Measurements from ENCODE around the gene BIRC2. TPM values are rescaled to one million over a fixed set of nuclear protein-coding genes. Genes with fewer than 3 reads are reported as not detected.

BIRC2 gene
- total RNA-seq, 1 donor from 2014 or later, result 30.6 TPM

GRCh38 chr11:102399189-102399588 is 52.2 kb downstream of the BIRC2 start:
- no peak overlapping the region for H3K4me3 Mint-ChIP-seq
- no peaks in the 10 kb centered on the region for H3K27me3 Mint-ChIP-seq (ENCODE audit: insufficient read depth)
- H3K36me3 Mint-ChIP-seq (ENCODE audit: low read depth), result peaks cover 42% of the 10 kb centered on the region
- H3K27ac Mint-ChIP-seq, result no peak overlapping the region
- DNase-seq (ENCODE audit: low spot score), result no peak
- intact Hi-C loops (cut with micrococcal nuclease), result no loop called here
- H3K4me1 Mint-ChIP-seq (ENCODE audit: low read depth), result peaks cover 48% of the 10 kb centered on the region
- no peaks in the 10 kb centered on the region for H3K9me3 Mint-ChIP-seq

GRCh38 chr11:102400603-102401002 is 53.6 kb downstream of the BIRC2 start:
- Mint-ChIP-seq H3K27me3 (ENCODE audit: insufficient read depth) (no peaks in the 10 kb centered on the region), H3K4me1 (ENCODE audit: low read depth) (peaks cover 53% of the 10 kb centered on the region), H3K4me3 (no peak overlapping the region), H3K36me3 (ENCODE audit: low read depth) (peaks cover 42% of the 10 kb centered on the region), H3K9me3 (no peaks in the 10 kb centered on the region), H3K27ac (no peak overlapping the region)
- intact Hi-C loops (cut with micrococcal nuclease), result no loop called here
- DNase-seq (ENCODE audit: low spot score), result no peak

GRCh38 chr11:102401905-102402304 is 54.9 kb downstream of the BIRC2 start:
- Mint-ChIP-seq H3K27me3 (ENCODE audit: insufficient read depth) (no peaks in the 10 kb centered on the region), H3K9me3 (no peaks in the 10 kb centered on the region), H3K4me3 (no peak overlapping the region), H3K36me3 (ENCODE audit: low read depth) (peaks cover 40% of the 10 kb centered on the region), H3K4me1 (ENCODE audit: low read depth) (peaks cover 51% of the 10 kb centered on the region), H3K27ac (no peak overlapping the region)
- DNase-seq (ENCODE audit: low spot score), result no peak
- intact Hi-C loops (cut with micrococcal nuclease), result no loop called here

- Mint-ChIP-seq H3K4me3 (no peak overlapping the region), H3K4me1 (ENCODE audit: low read depth) (peaks cover 51% of the 10 kb centered on the region), H3K36me3 (ENCODE audit: low read depth) (peaks cover 36% of the 10 kb centered on the region), H3K27ac (peak overlapping the region; percentile 18), H3K27me3 (ENCODE audit: insufficient read depth) (no peaks in the 10 kb centered on the region), H3K9me3 (no peaks in the 10 kb centered on the region)
- intact Hi-C loops (cut with micrococcal nuclease), result no loop called here
- DNase-seq (ENCODE audit: low spot score), result no peak
Observed at GRCh38 chr11:102402548-102402947, 55.5 kb downstream of the BIRC2 start.

- DNase-seq (ENCODE audit: low spot score), result no peak
- Mint-ChIP-seq H3K4me1 (ENCODE audit: low read depth) (peaks cover 59% of the 10 kb centered on the region), H3K27ac (no peak overlapping the region), H3K36me3 (ENCODE audit: low read depth) (peaks cover 31% of the 10 kb centered on the region), H3K4me3 (no peak overlapping the region), H3K27me3 (ENCODE audit: insufficient read depth) (no peaks in the 10 kb centered on the region), H3K9me3 (no peaks in the 10 kb centered on the region)
- intact Hi-C loops (cut with micrococcal nuclease), result no loop called here
Observed at GRCh38 chr11:102405501-102405900, 58.5 kb downstream of the BIRC2 start.

GRCh38 chr11:102406099-102406498 is 59.1 kb downstream of the BIRC2 start:
- H3K27me3 Mint-ChIP-seq (ENCODE audit: insufficient read depth), result no peaks in the 10 kb centered on the region
- H3K4me3 Mint-ChIP-seq, result no peak overlapping the region
- DNase-seq (ENCODE audit: low spot score), result no peak
- intact Hi-C loops (cut with micrococcal nuclease), result no loop called here
- H3K4me1 Mint-ChIP-seq (ENCODE audit: low read depth), result peaks cover 61% of the 10 kb centered on the region
- no peaks in the 10 kb centered on the region for H3K9me3 Mint-ChIP-seq
- no peak overlapping the region for H3K27ac Mint-ChIP-seq
- peaks cover 29% of the 10 kb centered on the region for H3K36me3 Mint-ChIP-seq (ENCODE audit: low read depth)

GRCh38 chr11:102407901-102408300 is 60.9 kb downstream of the BIRC2 start:
- intact Hi-C loops (cut with micrococcal nuclease), result no loop called here
- H3K9me3 Mint-ChIP-seq, result no peaks in the 10 kb centered on the region
- H3K27me3 Mint-ChIP-seq (ENCODE audit: insufficient read depth), result no peaks in the 10 kb centered on the region
- H3K4me1 Mint-ChIP-seq (ENCODE audit: low read depth), result peaks cover 61% of the 10 kb centered on the region
- no peak overlapping the region for H3K4me3 Mint-ChIP-seq
- DNase-seq (ENCODE audit: low spot score), result no peak
- H3K27ac Mint-ChIP-seq, result no peak overlapping the region
- peaks cover 20% of the 10 kb centered on the region for H3K36me3 Mint-ChIP-seq (ENCODE audit: low read depth)

- Mint-ChIP-seq H3K36me3 (ENCODE audit: low read depth) (peaks cover 20% of the 10 kb centered on the region), H3K4me1 (ENCODE audit: low read depth) (peaks cover 60% of the 10 kb centered on the region), H3K27me3 (ENCODE audit: insufficient read depth) (no peaks in the 10 kb centered on the region), H3K4me3 (no peak overlapping the region), H3K9me3 (no peaks in the 10 kb centered on the region), H3K27ac (no peak overlapping the region)
- intact Hi-C loops (cut with micrococcal nuclease), result no loop called here
- no peak for DNase-seq (ENCODE audit: low spot score)
Observed at GRCh38 chr11:102408339-102408738, 61.3 kb downstream of the BIRC2 start.

GRCh38 chr11:102410382-102410784 is 63.4 kb downstream of the BIRC2 start:
- peaks cover 30% of the 10 kb centered on the region for H3K36me3 Mint-ChIP-seq (ENCODE audit: low read depth)
- H3K27ac Mint-ChIP-seq, result no peak overlapping the region
- no peak overlapping the region for H3K4me3 Mint-ChIP-seq
- intact Hi-C loops (cut with micrococcal nuclease), result no loop called here
- DNase-seq (ENCODE audit: low spot score), result no peak
- H3K27me3 Mint-ChIP-seq (ENCODE audit: insufficient read depth), result no peaks in the 10 kb centered on the region
- H3K9me3 Mint-ChIP-seq, result no peaks in the 10 kb centered on the region
- H3K4me1 Mint-ChIP-seq (ENCODE audit: low read depth), result peaks cover 70% of the 10 kb centered on the region

GRCh38 chr11:102411142-102411541 is 64.1 kb downstream of the BIRC2 start:
- Mint-ChIP-seq H3K27me3 (ENCODE audit: insufficient read depth) (no peaks in the 10 kb centered on the region), H3K36me3 (ENCODE audit: low read depth) (peaks cover 32% of the 10 kb centered on the region), H3K4me3 (no peak overlapping the region), H3K4me1 (ENCODE audit: low read depth) (peaks cover 70% of the 10 kb centered on the region), H3K27ac (no peak overlapping the region), H3K9me3 (no peaks in the 10 kb centered on the region)
- DNase-seq (ENCODE audit: low spot score), result no peak
- intact Hi-C loops (cut with micrococcal nuclease), result no loop called here

GRCh38 chr11:102413497-102413896 is 66.5 kb downstream of the BIRC2 start:
- DNase-seq (ENCODE audit: low spot score), result no peak
- Mint-ChIP-seq H3K9me3 (peaks cover 13% of the 10 kb centered on the region), H3K4me1 (ENCODE audit: low read depth) (peaks cover 74% of the 10 kb centered on the region), H3K27ac (no peak overlapping the region), H3K4me3 (no peak overlapping the region), H3K36me3 (ENCODE audit: low read depth) (peaks cover 42% of the 10 kb centered on the region), H3K27me3 (ENCODE audit: insufficient read depth) (no peaks in the 10 kb centered on the region)
- intact Hi-C loops (cut with micrococcal nuclease), result no loop called here

GRCh38 chr11:102414559-102414958 is 67.5 kb downstream of the BIRC2 start:
- no peak overlapping the region for H3K4me3 Mint-ChIP-seq
- H3K36me3 Mint-ChIP-seq (ENCODE audit: low read depth), result peaks cover 40% of the 10 kb centered on the region

GRCh38 chr11:102415304-102415916 is 68.4 kb downstream of the BIRC2 start:
- H3K9me3 Mint-ChIP-seq, result peaks cover 17% of the 10 kb centered on the region
- H3K4me3 Mint-ChIP-seq, result peak overlapping the region; percentile 9
- no peaks in the 10 kb centered on the region for H3K27me3 Mint-ChIP-seq (ENCODE audit: insufficient read depth)
- H3K36me3 Mint-ChIP-seq (ENCODE audit: low read depth), result peaks cover 45% of the 10 kb centered on the region
- intact Hi-C loops (cut with micrococcal nuclease), result no loop called here
- peak overlapping the region; percentile 40 for H3K27ac Mint-ChIP-seq
- H3K4me1 Mint-ChIP-seq (ENCODE audit: low read depth), result peaks cover 80% of the 10 kb centered on the region
- DNase-seq (ENCODE audit: low spot score), result no peak

More at GRCh38 chr11:102414559-102414958, 67.5 kb downstream of the BIRC2 start:
- H3K27me3 Mint-ChIP-seq (ENCODE audit: insufficient read depth), result no peaks in the 10 kb centered on the region
- H3K4me1 Mint-ChIP-seq (ENCODE audit: low read depth), result peaks cover 77% of the 10 kb centered on the region
- no peak overlapping the region for H3K27ac Mint-ChIP-seq
- intact Hi-C loops (cut with micrococcal nuclease), result no loop called here
- no peak for DNase-seq (ENCODE audit: low spot score)
- H3K9me3 Mint-ChIP-seq, result peaks cover 17% of the 10 kb centered on the region

- Mint-ChIP-seq H3K4me3 (peak overlapping the region; percentile 26), H3K27me3 (ENCODE audit: insufficient read depth) (no peaks in the 10 kb centered on the region)
- DNase-seq (ENCODE audit: low spot score), result no peak
Observed at GRCh38 chr11:102416976-102417375, 70.0 kb downstream of the BIRC2 start.

More at GRCh38 chr11:102416976-102417375, 70.0 kb downstream of the BIRC2 start:
- H3K36me3 Mint-ChIP-seq (ENCODE audit: low read depth), result peaks cover 44% of the 10 kb centered on the region
- H3K27ac Mint-ChIP-seq, result peak overlapping the region; percentile 67
- H3K9me3 Mint-ChIP-seq, result peaks cover 17% of the 10 kb centered on the region
- H3K4me1 Mint-ChIP-seq (ENCODE audit: low read depth), result peaks cover 84% of the 10 kb centered on the region
- intact Hi-C loops (cut with micrococcal nuclease), result loop anchor here (1.0 to 2.0 kb wide), 7 partner anchors 13 to 182 kb away; partner anchors contain the start of gene BIRC2
